Skin of body (tissue), 3 donors: ENCODE data around the gene ZNF282. TPM values are rescaled to one million over a fixed set of nuclear protein-coding genes. Genes with fewer than 3 reads are reported as not detected.
"Not testable (repeated sequence)": the region's sequence is repeated elsewhere in the genome, so short reads cannot be mapped to it uniquely, and the experiment has no call there.

Source experiments
- DNase-seq: peaks from one replicate; lab custom pipeline; 2025; lab: John Stamatoyannopoulos, UW
- small RNA-seq: library from RNA; depleted of rRNA; stranded (forward); fragments of <200 nt; gene quantifications from one replicate; pipeline ENCODE3, GENCODE V24; 2014; ENCODE audit warnings: low replicate concordance
- total RNA-seq: library from RNA; depleted of rRNA; stranded (reverse); fragments of >200 nt; gene quantifications from one replicate; pipeline ENCODE4 v1.2.3, GENCODE V29; 2014

Gene ZNF282
- total RNA-seq, 1 donor from 2014 or later = 17.8 TPM

- no peak for DNase-seq
These were observed 59.0 kb downstream of the ZNF282 start for GRCh38 chr7:149254181-149254858.

- DNase-seq = no peak
These were observed 59.8 kb downstream of the ZNF282 start for GRCh38 chr7:149255174-149255573.

GRCh38 chr7:149256568-149256967 lies 61.2 kb downstream of the ZNF282 start:
- no peak for DNase-seq

GRCh38 chr7:149257146-149257545 lies 61.8 kb downstream of the ZNF282 start:
- DNase-seq = no peak

GRCh38 chr7:149261316-149261828 lies 66.0 kb downstream of the ZNF282 start:
- DNase-seq = peak; percentile 22

- DNase-seq = peak; percentile 83
These were observed 66.7 kb downstream of the ZNF282 start, which contains the start of gene ZNF783 for GRCh38 chr7:149261829-149262617. ZNF783 (plus strand) TSS chr7:149262196; CDS start chr7:149262334, 138 bp downstream.

- DNase-seq = no peak
These were observed 71.1 kb downstream of the ZNF282 start for GRCh38 chr7:149266451-149266850.

GRCh38 chr7:149267733-149268132 lies 72.4 kb downstream of the ZNF282 start:
- no peak for DNase-seq

- not testable (repeated sequence) for DNase-seq
These were observed 79.1 kb downstream of the ZNF282 start for GRCh38 chr7:149274424-149274823.

Small RNA genes lying within 50 kb of the gene (small RNA-seq; reads per million reads assigned to genes)
- not detected for gene AC004890.1

Other genes starting within 250 kb of the ZNF282 start
- gene PDIA4, start 167.0 kb upstream of the ZNF282 start, total RNA-seq = 72.3 TPM
- 6.6 TPM for gene ZNF786, start 104.8 kb upstream of the ZNF282 start, total RNA-seq
- gene ZNF425, start 69.2 kb upstream of the ZNF282 start, total RNA-seq = 2.4 TPM
- gene ZNF398, start 48.1 kb upstream of the ZNF282 start, total RNA-seq = 10.8 TPM
- gene ZNF212, start 44.1 kb downstream of the ZNF282 start, total RNA-seq = 6.6 TPM
- 10.2 TPM for gene ZNF783, start 66.7 kb downstream of the ZNF282 start, total RNA-seq